Measurements from ENCODE around the gene C16orf74.

The C16orf74 gene

DNA sequence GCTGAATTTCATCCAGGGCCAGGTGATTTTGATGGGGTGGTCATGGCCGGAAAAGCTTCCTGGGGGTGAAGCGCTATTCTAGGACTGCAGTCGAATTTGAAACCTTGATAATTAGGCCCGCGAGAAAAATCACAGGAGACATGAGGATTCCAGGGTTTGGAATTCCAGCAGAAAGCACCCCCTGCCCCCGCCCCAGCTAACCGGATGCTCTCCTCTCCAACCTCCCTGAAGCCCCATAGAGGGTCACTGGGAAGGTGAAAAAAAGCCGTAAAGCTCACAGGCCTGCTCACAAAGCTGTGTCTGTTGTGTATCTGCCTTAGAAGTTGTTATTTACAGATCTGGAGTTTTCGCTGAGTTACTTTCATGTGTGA, 61.0 kb downstream of the C16orf74 start:
- DNase-seq: no peak

- DNase-seq: peak in 1 of 2 experiments; percentile 67
Observed at GRCh38 chr16:85689285-85689949, 61.5 kb downstream of the C16orf74 start.

DNA sequence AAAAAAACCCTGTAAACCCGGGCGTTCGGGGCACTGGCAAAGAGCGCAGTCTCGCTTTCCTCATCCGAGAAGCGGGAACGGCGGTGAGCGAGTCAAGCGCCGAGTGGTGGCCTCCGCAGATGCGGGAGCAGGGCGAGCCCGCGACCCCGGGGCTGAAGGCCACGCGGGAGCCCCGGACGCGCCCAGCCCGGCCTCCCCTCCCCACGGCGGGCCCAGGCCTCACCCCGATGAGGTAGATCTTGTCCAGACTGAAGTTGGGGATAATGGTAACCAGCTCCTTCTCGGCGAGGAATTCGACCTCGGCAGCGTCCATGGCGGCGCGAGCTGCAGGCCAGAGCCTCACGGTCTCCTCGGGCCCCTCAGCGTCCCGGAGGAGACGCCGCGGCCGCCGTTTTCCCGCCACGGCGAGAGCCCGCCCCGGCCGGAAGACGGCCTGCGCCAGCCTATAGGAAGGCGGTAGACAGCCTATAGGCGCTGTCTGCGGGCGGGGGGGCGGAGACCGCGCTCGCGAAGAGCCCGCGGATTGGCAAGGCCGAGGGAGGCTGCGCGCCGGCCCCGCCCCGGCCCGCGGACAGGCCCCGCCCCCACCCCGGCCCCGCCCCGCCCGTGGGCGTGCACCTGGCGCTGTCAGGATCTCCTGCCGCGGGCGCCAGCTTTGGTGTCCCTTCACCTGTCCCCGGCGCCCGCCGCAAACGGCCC, 62.2 kb downstream of the C16orf74 start, which contains the start of gene GINS2:
TSS of gene GINS2 (minus strand) at position 369 of the 699 bp plus-strand sequence. CDS start at position 313, 56 bp downstream.
- peak; percentile 84 to 88 for DNase-seq

DNA sequence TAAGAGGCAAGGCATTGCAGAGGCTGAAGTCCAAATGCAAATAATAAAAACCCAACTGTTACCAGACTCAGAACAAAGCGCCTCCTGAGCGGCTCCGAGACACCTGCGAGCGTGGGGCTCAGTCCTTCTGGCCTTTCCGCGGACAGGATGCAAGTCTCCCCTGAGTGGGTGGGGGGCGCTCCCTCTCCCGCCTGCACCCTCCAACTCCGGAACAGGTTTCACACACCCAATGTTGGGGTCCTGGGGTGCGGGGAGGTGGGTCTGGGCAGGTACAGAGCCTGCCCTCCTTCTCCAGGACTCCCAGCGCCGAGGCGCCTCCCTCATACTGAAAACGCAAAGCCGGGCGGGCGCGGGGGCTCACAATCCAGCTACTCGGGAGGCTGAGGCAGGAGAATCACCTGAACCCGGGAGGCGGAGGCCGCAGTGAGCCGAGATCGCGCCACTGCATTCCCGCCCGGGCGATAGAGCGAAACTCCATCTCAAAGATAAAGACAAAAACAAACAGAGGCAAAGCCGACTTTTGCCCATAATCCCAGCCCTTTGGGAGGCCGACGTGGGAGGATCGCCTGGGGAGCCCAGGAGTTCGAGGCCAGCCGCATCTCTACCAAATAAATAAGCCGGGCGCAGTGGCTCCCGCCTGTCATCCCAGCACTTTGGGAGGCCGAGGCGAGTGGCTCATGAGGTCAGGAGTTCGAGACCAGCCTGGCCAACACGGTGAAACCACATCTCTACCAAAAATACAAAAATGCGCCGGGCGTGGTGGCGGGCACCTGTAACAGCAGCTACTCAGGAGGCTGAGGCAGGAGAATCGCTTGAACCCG, 63.0 kb downstream of the C16orf74 start:
- no peak for DNase-seq

GRCh38 chr16:85686912-85687591, 63.8 kb downstream of the C16orf74 start:
- DNase-seq: no peak

GRCh38 chr16:85685251-85685650, 65.6 kb downstream of the C16orf74 start:
- DNase-seq: no peak

- peak in 1 of 2 experiments; percentile 38 for DNase-seq
Observed at GRCh38 chr16:85683363-85683762, 67.5 kb downstream of the C16orf74 start.

- DNase-seq: no peak
Observed at GRCh38 chr16:85682516-85682915, 68.4 kb downstream of the C16orf74 start.

GRCh38 chr16:85681255-85681654, 69.6 kb downstream of the C16orf74 start:
- DNase-seq: no peak

- no peak for DNase-seq
Observed at GRCh38 chr16:85680352-85680944, 70.4 kb downstream of the C16orf74 start.

DNA sequence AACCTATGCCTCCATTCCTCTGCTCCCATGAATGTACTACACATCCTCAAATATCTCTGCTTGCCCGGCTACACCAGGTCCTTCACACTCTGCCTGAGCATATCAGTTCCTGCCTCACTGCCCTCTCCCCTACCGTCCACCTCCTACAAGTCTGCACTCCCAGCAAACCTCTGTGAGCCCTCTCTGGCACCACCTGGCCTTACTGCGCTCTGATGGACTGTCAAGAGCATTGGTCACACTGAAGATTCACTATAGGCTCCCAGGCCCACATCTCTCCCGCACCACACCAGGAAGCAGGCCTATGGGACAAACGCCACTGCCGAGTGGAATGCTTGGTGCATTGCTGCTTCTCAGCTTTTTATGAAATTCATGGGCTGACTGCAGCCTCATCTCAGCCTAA, 71.0 kb downstream of the C16orf74 start:
- no peak for DNase-seq

GRCh38 chr16:85678821-85679220, 72.1 kb downstream of the C16orf74 start:
- no peak for DNase-seq

DNA sequence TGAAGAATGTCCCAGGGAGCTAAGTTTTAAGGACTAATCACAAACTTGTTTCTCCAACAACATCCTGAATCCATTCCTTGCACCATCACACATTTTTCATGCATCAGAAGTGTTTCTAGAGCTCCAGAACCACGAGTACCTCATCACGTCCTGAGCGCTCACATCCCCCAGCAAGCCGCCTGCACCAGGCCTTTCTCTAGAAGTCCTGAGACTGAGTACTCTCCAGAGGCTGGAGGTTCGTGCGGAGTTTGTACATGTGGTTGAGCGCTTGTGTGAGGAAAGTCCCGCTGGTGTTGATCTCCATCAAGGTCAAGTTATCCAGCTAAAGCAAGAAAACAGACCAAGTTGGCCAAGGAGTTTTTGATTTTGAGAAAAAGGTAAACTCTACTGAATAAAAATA, 72.9 kb downstream of the C16orf74 start:
- DNase-seq: no peak

- DNase-seq: no peak
Observed at GRCh38 chr16:85677383-85677967, 73.4 kb downstream of the C16orf74 start.

- DNase-seq: no peak
Observed at GRCh38 chr16:85676466-85676865, 74.4 kb downstream of the C16orf74 start.

GRCh38 chr16:85675251-85675874, 75.5 kb downstream of the C16orf74 start:
- peak in 1 of 2 experiments; percentile 9 for DNase-seq

GRCh38 chr16:85674828-85675227, 76.1 kb downstream of the C16orf74 start:
- DNase-seq: no peak

DNA sequence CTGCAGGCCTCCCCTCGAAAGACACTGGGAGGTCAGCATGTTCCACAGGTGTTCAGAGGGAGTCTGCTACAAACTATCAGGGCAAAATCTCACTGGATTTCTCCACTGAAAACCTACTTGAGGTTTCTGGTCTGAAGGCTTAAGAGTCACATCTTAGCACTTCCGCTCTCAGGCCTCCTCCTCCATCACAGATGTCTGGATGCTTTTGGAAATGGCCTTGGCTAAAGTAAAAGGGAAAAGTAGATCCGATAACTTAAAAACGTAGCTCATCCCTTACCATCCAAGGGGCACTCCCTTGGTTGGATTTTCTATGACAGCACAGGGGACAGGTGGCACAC, 76.5 kb downstream of the C16orf74 start:
- DNase-seq: no peak

DNA sequence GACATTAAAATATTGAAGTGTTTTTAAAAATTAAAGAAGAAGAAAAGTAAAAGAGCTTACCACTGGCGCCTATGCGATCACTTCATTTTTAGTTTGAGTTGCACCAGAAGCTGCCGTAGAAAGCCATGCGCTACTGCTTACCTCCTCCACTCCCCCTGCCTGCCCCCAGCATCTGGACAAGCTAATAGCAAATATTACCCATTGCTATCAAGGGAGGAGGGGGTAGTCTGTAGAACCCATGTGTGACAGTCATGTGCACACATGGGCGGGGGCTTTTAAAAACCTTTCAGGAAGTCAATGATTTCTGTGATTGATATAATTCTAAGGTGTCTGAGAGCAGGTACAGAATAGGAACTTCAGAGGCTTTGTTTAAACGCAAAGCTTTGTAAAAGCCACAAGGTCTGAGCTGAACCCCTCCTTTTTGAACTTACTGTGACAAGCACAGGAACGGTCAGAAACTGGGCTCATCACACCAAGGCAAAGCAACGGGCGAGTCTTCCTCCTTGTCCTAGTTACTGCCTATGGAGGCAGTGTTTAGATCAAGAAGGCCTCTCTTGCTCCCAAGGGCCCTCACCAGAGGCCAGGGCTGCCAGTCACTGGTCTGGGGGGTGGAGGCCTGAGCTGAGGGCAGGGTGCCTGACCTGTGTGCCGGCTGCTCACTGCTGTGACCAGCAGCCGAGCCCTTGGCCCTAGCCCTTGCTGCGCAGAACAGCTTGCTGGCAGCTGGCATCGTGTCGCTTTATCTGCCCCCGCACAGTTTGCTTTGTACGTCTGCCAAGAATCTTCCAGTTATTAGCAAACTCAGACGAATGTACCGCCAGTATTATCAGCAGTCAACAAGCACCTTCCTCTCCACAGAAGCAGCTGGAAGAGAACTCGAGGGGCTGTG, 77.1 kb downstream of the C16orf74 start:
- peak; percentile 35 to 68 for DNase-seq

- DNase-seq: no peak
Observed at GRCh38 chr16:85670840-85671239, 80.1 kb downstream of the C16orf74 start.

Measured in NCI-H2081 (cell line).